ENCODE measurements around the gene HABP4.

DNA sequence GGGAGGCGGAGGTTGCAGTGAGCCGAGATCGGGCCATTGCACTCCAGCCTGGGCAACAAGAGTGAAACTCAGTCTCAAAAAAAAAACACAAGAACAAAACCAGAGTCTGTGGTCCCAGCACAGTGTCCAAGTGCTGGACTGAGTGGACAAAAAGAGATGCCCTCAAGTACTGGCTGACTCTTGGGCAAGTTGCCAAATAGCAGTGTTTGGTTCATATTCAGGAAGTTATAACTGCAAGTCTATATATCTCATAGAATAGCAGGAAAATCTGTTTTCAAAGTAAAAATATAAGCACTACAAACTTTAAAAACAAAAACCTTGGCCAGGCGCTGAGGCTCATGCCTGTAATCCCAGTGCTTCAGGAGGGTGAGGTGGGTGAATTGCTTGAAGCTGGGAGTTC lies 7.3 kb downstream of the HABP4 start:
- TF ChIP-seq POLR2A (IDR thresholded peaks at IDR 0.05), result no peak
- TF ChIP-seq, protein P1, sequence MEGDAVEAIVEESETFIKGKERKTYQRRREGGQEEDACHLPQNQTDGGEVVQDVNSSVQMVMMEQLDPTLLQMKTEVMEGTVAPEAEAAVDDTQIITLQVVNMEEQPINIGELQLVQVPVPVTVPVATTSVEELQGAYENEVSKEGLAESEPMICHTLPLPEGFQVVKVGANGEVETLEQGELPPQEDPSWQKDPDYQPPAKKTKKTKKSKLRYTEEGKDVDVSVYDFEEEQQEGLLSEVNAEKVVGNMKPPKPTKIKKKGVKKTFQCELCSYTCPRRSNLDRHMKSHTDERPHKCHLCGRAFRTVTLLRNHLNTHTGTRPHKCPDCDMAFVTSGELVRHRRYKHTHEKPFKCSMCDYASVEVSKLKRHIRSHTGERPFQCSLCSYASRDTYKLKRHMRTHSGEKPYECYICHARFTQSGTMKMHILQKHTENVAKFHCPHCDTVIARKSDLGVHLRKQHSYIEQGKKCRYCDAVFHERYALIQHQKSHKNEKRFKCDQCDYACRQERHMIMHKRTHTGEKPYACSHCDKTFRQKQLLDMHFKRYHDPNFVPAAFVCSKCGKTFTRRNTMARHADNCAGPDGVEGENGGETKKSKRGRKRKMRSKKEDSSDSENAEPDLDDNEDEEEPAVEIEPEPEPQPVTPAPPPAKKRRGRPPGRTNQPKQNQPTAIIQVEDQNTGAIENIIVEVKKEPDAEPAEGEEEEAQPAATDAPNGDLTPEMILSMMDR (IDR thresholded peaks at IDR 0.05), result no peak
